ENCODE results near the gene MMP2.

Gene MMP2

GRCh38 chr16:55510185-55510805 is 31.3 kb downstream of the MMP2 start:
- Histone ChIP-seq H3K4me1 (ENCODE audit: control insufficient read depth, insufficient read depth, low read length, poor library complexity, severe bottlenecking) (no peaks in the 10 kb centered on the region), H3K27ac (ENCODE audit: insufficient read depth, low read length, poor library complexity, severe bottlenecking) (no peak overlapping the region), H3K9me3 (ENCODE audit: control insufficient read depth, low read length) (no peaks in the 10 kb centered on the region), H3K36me3 (ENCODE audit: control insufficient read depth, insufficient read depth, low read length) (no peaks in the 10 kb centered on the region), H3K27me3 (replicated peaks; ENCODE audit: control insufficient read depth, insufficient read depth, low read length, poor library complexity, severe bottlenecking) (peaks cover 20% of the 10 kb centered on the region), H3K4me3 (ENCODE audit: insufficient read depth, low read depth, low read length, poor library complexity, severe bottlenecking) (no peak overlapping the region)
- no peak for DNase-seq

GRCh38 chr16:55512941-55513340 is 33.9 kb downstream of the MMP2 start:
- no peaks in the 10 kb centered on the region for H3K4me1 ChIP-seq (ENCODE audit: control insufficient read depth, insufficient read depth, low read length, poor library complexity, severe bottlenecking)
- peaks cover 16% of the 10 kb centered on the region for H3K27me3 ChIP-seq (replicated peaks; ENCODE audit: control insufficient read depth, insufficient read depth, low read length, poor library complexity, severe bottlenecking)
- no peak overlapping the region for H3K4me3 ChIP-seq (ENCODE audit: insufficient read depth, low read depth, low read length, poor library complexity, severe bottlenecking)
- H3K36me3 ChIP-seq (ENCODE audit: control insufficient read depth, insufficient read depth, low read length): no peaks in the 10 kb centered on the region
- no peaks in the 10 kb centered on the region for H3K9me3 ChIP-seq (ENCODE audit: control insufficient read depth, low read length)
- no peak overlapping the region for H3K27ac ChIP-seq (ENCODE audit: insufficient read depth, low read length, poor library complexity, severe bottlenecking)
- DNase-seq: no peak

GRCh38 chr16:55513616-55514015 is 34.6 kb downstream of the MMP2 start:
- no peak overlapping the region for H3K27ac ChIP-seq (ENCODE audit: insufficient read depth, low read length, poor library complexity, severe bottlenecking)
- H3K36me3 ChIP-seq (ENCODE audit: control insufficient read depth, insufficient read depth, low read length): no peaks in the 10 kb centered on the region
- H3K9me3 ChIP-seq (ENCODE audit: control insufficient read depth, low read length): no peaks in the 10 kb centered on the region
- no peaks in the 10 kb centered on the region for H3K4me1 ChIP-seq (ENCODE audit: control insufficient read depth, insufficient read depth, low read length, poor library complexity, severe bottlenecking)
- H3K4me3 ChIP-seq (ENCODE audit: insufficient read depth, low read depth, low read length, poor library complexity, severe bottlenecking): no peak overlapping the region
- no peak for DNase-seq
- peaks cover 10% of the 10 kb centered on the region for H3K27me3 ChIP-seq (replicated peaks; ENCODE audit: control insufficient read depth, insufficient read depth, low read length, poor library complexity, severe bottlenecking)

GRCh38 chr16:55515111-55515510 is 36.1 kb downstream of the MMP2 start:
- H3K27ac ChIP-seq (ENCODE audit: insufficient read depth, low read length, poor library complexity, severe bottlenecking): no peak overlapping the region
- no peaks in the 10 kb centered on the region for H3K9me3 ChIP-seq (ENCODE audit: control insufficient read depth, low read length)
- H3K36me3 ChIP-seq (ENCODE audit: control insufficient read depth, insufficient read depth, low read length): no peaks in the 10 kb centered on the region
- H3K4me1 ChIP-seq (ENCODE audit: control insufficient read depth, insufficient read depth, low read length, poor library complexity, severe bottlenecking): no peaks in the 10 kb centered on the region
- H3K4me3 ChIP-seq (ENCODE audit: insufficient read depth, low read depth, low read length, poor library complexity, severe bottlenecking): no peak overlapping the region
- H3K27me3 ChIP-seq (replicated peaks; ENCODE audit: control insufficient read depth, insufficient read depth, low read length, poor library complexity, severe bottlenecking): no peaks in the 10 kb centered on the region
- DNase-seq: no peak

- Histone ChIP-seq H3K36me3 (ENCODE audit: control insufficient read depth, insufficient read depth, low read length) (no peaks in the 10 kb centered on the region), H3K4me1 (ENCODE audit: control insufficient read depth, insufficient read depth, low read length, poor library complexity, severe bottlenecking) (no peaks in the 10 kb centered on the region)
Measured at GRCh38 chr16:55521792-55522191, 42.8 kb downstream of the MMP2 start.

GRCh38 chr16:55526441-55526840 is 47.4 kb downstream of the MMP2 start:
- Histone ChIP-seq H3K9me3 (ENCODE audit: control insufficient read depth, low read length) (no peaks in the 10 kb centered on the region), H3K4me1 (ENCODE audit: control insufficient read depth, insufficient read depth, low read length, poor library complexity, severe bottlenecking) (no peaks in the 10 kb centered on the region), H3K27ac (ENCODE audit: insufficient read depth, low read length, poor library complexity, severe bottlenecking) (no peak overlapping the region), H3K27me3 (replicated peaks; ENCODE audit: control insufficient read depth, insufficient read depth, low read length, poor library complexity, severe bottlenecking) (no peaks in the 10 kb centered on the region), H3K4me3 (ENCODE audit: insufficient read depth, low read depth, low read length, poor library complexity, severe bottlenecking) (no peak overlapping the region), H3K36me3 (ENCODE audit: control insufficient read depth, insufficient read depth, low read length) (no peaks in the 10 kb centered on the region)
- DNase-seq: no peak

More at GRCh38 chr16:55521792-55522191, 42.8 kb downstream of the MMP2 start:
- H3K4me3 ChIP-seq (ENCODE audit: insufficient read depth, low read depth, low read length, poor library complexity, severe bottlenecking): no peak overlapping the region
- no peak for DNase-seq
- H3K27me3 ChIP-seq (replicated peaks; ENCODE audit: control insufficient read depth, insufficient read depth, low read length, poor library complexity, severe bottlenecking): no peaks in the 10 kb centered on the region
- H3K27ac ChIP-seq (ENCODE audit: insufficient read depth, low read length, poor library complexity, severe bottlenecking): no peak overlapping the region
- H3K9me3 ChIP-seq (ENCODE audit: control insufficient read depth, low read length): no peaks in the 10 kb centered on the region

GRCh38 chr16:55527885-55528284 is 48.9 kb downstream of the MMP2 start:
- Histone ChIP-seq H3K27me3 (replicated peaks; ENCODE audit: control insufficient read depth, insufficient read depth, low read length, poor library complexity, severe bottlenecking) (no peaks in the 10 kb centered on the region), H3K36me3 (ENCODE audit: control insufficient read depth, insufficient read depth, low read length) (no peaks in the 10 kb centered on the region), H3K9me3 (ENCODE audit: control insufficient read depth, low read length) (no peaks in the 10 kb centered on the region), H3K27ac (ENCODE audit: insufficient read depth, low read length, poor library complexity, severe bottlenecking) (no peak overlapping the region), H3K4me3 (ENCODE audit: insufficient read depth, low read depth, low read length, poor library complexity, severe bottlenecking) (no peak overlapping the region), H3K4me1 (ENCODE audit: control insufficient read depth, insufficient read depth, low read length, poor library complexity, severe bottlenecking) (no peaks in the 10 kb centered on the region)
- no peak for DNase-seq

- H3K27ac ChIP-seq (ENCODE audit: insufficient read depth, low read length, poor library complexity, severe bottlenecking): no peak overlapping the region
- no peaks in the 10 kb centered on the region for H3K4me1 ChIP-seq (ENCODE audit: control insufficient read depth, insufficient read depth, low read length, poor library complexity, severe bottlenecking)
- no peak for DNase-seq
- H3K36me3 ChIP-seq (ENCODE audit: control insufficient read depth, insufficient read depth, low read length): no peaks in the 10 kb centered on the region
- H3K27me3 ChIP-seq (replicated peaks; ENCODE audit: control insufficient read depth, insufficient read depth, low read length, poor library complexity, severe bottlenecking): no peaks in the 10 kb centered on the region
- no peaks in the 10 kb centered on the region for H3K9me3 ChIP-seq (ENCODE audit: control insufficient read depth, low read length)
- H3K4me3 ChIP-seq (ENCODE audit: insufficient read depth, low read depth, low read length, poor library complexity, severe bottlenecking): no peak overlapping the region
Measured at GRCh38 chr16:55529018-55529417, 50.0 kb downstream of the MMP2 start.

- no peaks in the 10 kb centered on the region for H3K9me3 ChIP-seq (ENCODE audit: control insufficient read depth, low read length)
- H3K27ac ChIP-seq (ENCODE audit: insufficient read depth, low read length, poor library complexity, severe bottlenecking): no peak overlapping the region
- H3K27me3 ChIP-seq (replicated peaks; ENCODE audit: control insufficient read depth, insufficient read depth, low read length, poor library complexity, severe bottlenecking): no peaks in the 10 kb centered on the region
- DNase-seq: no peak
- no peaks in the 10 kb centered on the region for H3K4me1 ChIP-seq (ENCODE audit: control insufficient read depth, insufficient read depth, low read length, poor library complexity, severe bottlenecking)
- H3K4me3 ChIP-seq (ENCODE audit: insufficient read depth, low read depth, low read length, poor library complexity, severe bottlenecking): no peak overlapping the region
- no peaks in the 10 kb centered on the region for H3K36me3 ChIP-seq (ENCODE audit: control insufficient read depth, insufficient read depth, low read length)
Measured at GRCh38 chr16:55530316-55530856, 51.4 kb downstream of the MMP2 start.

- Histone ChIP-seq H3K4me1 (ENCODE audit: control insufficient read depth, insufficient read depth, low read length, poor library complexity, severe bottlenecking) (no peaks in the 10 kb centered on the region), H3K4me3 (ENCODE audit: insufficient read depth, low read depth, low read length, poor library complexity, severe bottlenecking) (no peak overlapping the region), H3K27ac (ENCODE audit: insufficient read depth, low read length, poor library complexity, severe bottlenecking) (no peak overlapping the region), H3K27me3 (replicated peaks; ENCODE audit: control insufficient read depth, insufficient read depth, low read length, poor library complexity, severe bottlenecking) (no peaks in the 10 kb centered on the region), H3K36me3 (ENCODE audit: control insufficient read depth, insufficient read depth, low read length) (no peaks in the 10 kb centered on the region), H3K9me3 (ENCODE audit: control insufficient read depth, low read length) (no peaks in the 10 kb centered on the region)
- DNase-seq: no peak
Measured at GRCh38 chr16:55532227-55532626, 53.2 kb downstream of the MMP2 start.

All from effector memory CD4-positive, alpha-beta T cell (primary cell).